A673 (cell line): Measurements from ENCODE around the gene CR1. TPM values are rescaled to one million over a fixed set of nuclear protein-coding genes. Genes with fewer than 3 reads are reported as not detected.

Source experiments
- BruUV-seq: library from RNA; stranded (reverse); fragments of 400-500 nt; replicated peaks from 2 replicates; lab custom pipeline; 2021; lab: Mats Ljungman, UMichigan
- CTCF ChIA-PET: fragments of 300-600 bp; sonication (Branson Sonifier 250); formaldehyde crosslinking; loops from one replicate; lab custom pipeline; 2022; ENCODE audit warnings: antibody characterized with exemption; lab: Charles Lee
- POLR2A ChIA-PET: fragments of 300-600 bp; sonication (Branson Sonifier 250); formaldehyde crosslinking; loops from one replicate; lab custom pipeline; 2022; ENCODE audit warnings: antibody characterized with exemption; ENCODE audit not compliant: low non-redundant PET; lab: Charles Lee
- DNase-seq: peaks from one replicate; pipeline ENCODE4 v3.0.0-alpha.2; 2015; ENCODE audit warnings: low spot score
- H3K27ac ChIP-seq: fragments of 200-600 bp; sonication (generic); 2 replicates; pipeline ENCODE4 v1.5.1; 2016; ENCODE audit warnings: mixed run types, low read depth, mild to moderate bottlenecking, mixed read lengths, antibody characterized with exemption, low read length; ENCODE audit not compliant: poor library complexity, severe bottlenecking
- H3K27me3 ChIP-seq: fragments of 200-600 bp; sonication (generic); replicated peaks from 2 replicates; pipeline ENCODE4 v1.6.1; 2017; ENCODE audit warnings: mixed run types, low read depth, mild to moderate bottlenecking, mixed read lengths, antibody characterized with exemption, low read length; ENCODE audit not compliant: insufficient read depth, poor library complexity
- H3K36me3 ChIP-seq: fragments of 200-600 bp; sonication (generic); 2 replicates; pipeline ENCODE4 v1.6.1; 2016; ENCODE audit warnings: mixed run types, mild to moderate bottlenecking, mixed read lengths, antibody characterized with exemption, low read length; ENCODE audit not compliant: insufficient read depth, poor library complexity, severe bottlenecking
- H3K4me1 ChIP-seq: fragments of 200-600 bp; sonication (generic); 2 replicates; pipeline ENCODE4 v1.6.1; 2017; ENCODE audit warnings: mixed run types, mild to moderate bottlenecking, mixed read lengths, antibody characterized with exemption, low read length; ENCODE audit not compliant: insufficient read depth, poor library complexity, severe bottlenecking
- H3K4me3 ChIP-seq: fragments of 200-600 bp; sonication (generic); 2 replicates; pipeline ENCODE4 v1.5.1; 2016; ENCODE audit warnings: low read depth, mixed run types, mild to moderate bottlenecking, mixed read lengths, low read length; ENCODE audit not compliant: poor library complexity, severe bottlenecking
- H3K9me3 ChIP-seq: fragments of 200-600 bp; sonication (generic); 2 replicates; pipeline ENCODE4 v1.6.1; 2016; ENCODE audit warnings: mixed run types, low read depth, mild to moderate bottlenecking, mixed read lengths, antibody characterized with exemption, low read length; ENCODE audit not compliant: poor library complexity, severe bottlenecking
- CTCF ChIP-seq: fragments of 300-800, 200-600 bp; sonication (generic); conservative IDR thresholded peaks from 2 replicates; pipeline ENCODE4 v1.5.1; 2017; ENCODE audit warnings: low read depth, mild to moderate bottlenecking, antibody characterized with exemption, low read length, moderate library complexity, mixed read lengths
- EZH2 ChIP-seq: fragments of 200-600 bp; sonication (generic); IDR thresholded peaks from 2 replicates; pipeline ENCODE4 v1.6.1; 2017; ENCODE audit warnings: borderline replicate concordance, low read depth, mild to moderate bottlenecking, mixed read lengths, antibody characterized with exemption, low read length; ENCODE audit not compliant: poor library complexity, severe bottlenecking
- intact Hi-C: fragments of 100-400 bp; cut with micrococcal nuclease; formaldehyde crosslinking; loops from one replicate; pipeline ENCODE4 v1.10.0; 2022; ENCODE audit not compliant: unreplicated experiment
- total RNA-seq: library from RNA; stranded (reverse); gene quantifications from 2 replicates; pipeline ENCODE4 v1.2.3, GENCODE V29; 2021

The CR1 gene
- total RNA-seq, 1 experiment from 2014 or later = not detected

- H3K27ac ChIP-seq = no peak overlapping the region
- ChIA-PET CTCF (no interaction called here), POLR2A (no interaction called here)
- intact Hi-C loops = no loop called here
- no peaks in the 10 kb centered on the region for H3K9me3 ChIP-seq
- H3K27me3 ChIP-seq = peaks cover 61% of the 10 kb centered on the region
- H3K4me1 ChIP-seq = no peaks in the 10 kb centered on the region
- no peaks in the 10 kb centered on the region for H3K36me3 ChIP-seq
- no peak for DNase-seq
- no peak overlapping the region for H3K4me3 ChIP-seq
- BruUV-seq = no TSS peak
- TF ChIP-seq EZH2 = no peak
- no peak for TF ChIP-seq CTCF
Measured at GRCh38 chr1:207463571-207463970, 32.4 kb upstream of the CR1 start.

GRCh38 chr1:207470927-207471326, 25.0 kb upstream of the CR1 start:
- H3K36me3 ChIP-seq = no peaks in the 10 kb centered on the region
- no peak for TF ChIP-seq EZH2
- TF ChIP-seq CTCF = no peak
- intact Hi-C loops = no loop called here
- ChIA-PET POLR2A (no interaction called here), CTCF (no interaction called here)
- BruUV-seq = no TSS peak
- H3K27me3 ChIP-seq = peaks cover 51% of the 10 kb centered on the region
- H3K4me3 ChIP-seq = no peak overlapping the region
- H3K9me3 ChIP-seq = no peaks in the 10 kb centered on the region
- no peak for DNase-seq
- H3K4me1 ChIP-seq = no peaks in the 10 kb centered on the region
- H3K27ac ChIP-seq = no peak overlapping the region

DNA sequence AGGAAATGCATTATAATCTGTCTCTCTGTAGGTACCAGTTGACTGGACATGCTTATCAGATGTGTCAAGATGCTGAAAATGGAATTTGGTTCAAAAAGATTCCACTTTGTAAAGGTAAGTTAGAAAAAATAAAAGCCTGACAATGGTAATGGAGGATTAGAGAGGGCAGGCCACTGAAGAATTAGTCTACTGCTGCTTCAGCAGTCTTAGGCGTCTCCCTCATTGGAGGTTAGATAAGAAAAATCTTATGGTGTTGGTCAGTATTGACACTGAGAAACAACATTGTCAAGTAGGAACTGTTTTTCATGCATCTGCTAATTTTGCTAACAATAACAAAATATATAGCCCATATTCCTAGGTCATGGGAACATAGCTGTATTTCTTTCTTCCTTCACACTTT, 21.7 kb upstream of the CR1 start:
- peaks cover 31% of the 10 kb centered on the region for H3K27me3 ChIP-seq
- ChIA-PET CTCF (no interaction called here), POLR2A (no interaction called here)
- no peak for DNase-seq
- no peaks in the 10 kb centered on the region for H3K9me3 ChIP-seq
- no peak overlapping the region for H3K4me3 ChIP-seq
- intact Hi-C loops = no loop called here
- no peak overlapping the region for H3K27ac ChIP-seq
- H3K4me1 ChIP-seq = no peaks in the 10 kb centered on the region
- no TSS peak for BruUV-seq
- no peaks in the 10 kb centered on the region for H3K36me3 ChIP-seq
- TF ChIP-seq EZH2 (no peak), CTCF (no peak)
